HG03159 (cell line): Measurements from ENCODE around the gene EPS15.
"Not testable (repeated sequence)": the region's sequence is repeated elsewhere in the genome, so short reads cannot be mapped to it uniquely, and the experiment has no call there.

Experiments used
- ATAC-seq: cut with Tn5 transposase; IDR thresholded peaks from one replicate; pipeline ENCODE4 v1.9.1; 2021; ENCODE audit warnings: mild to moderate bottlenecking, moderate library complexity; ENCODE audit not compliant: unreplicated experiment

EPS15 gene

GRCh38 chr1:51474832-51475620 is 44.0 kb downstream of the EPS15 start:
- ATAC-seq, result not testable (repeated sequence)

GRCh38 chr1:51473331-51474115 is 45.5 kb downstream of the EPS15 start:
- ATAC-seq, result no peak

- no peak for ATAC-seq
Measured at GRCh38 chr1:51472359-51472758, 46.7 kb downstream of the EPS15 start.

- ATAC-seq, result no peak
Measured at GRCh38 chr1:51469518-51469917, 49.5 kb downstream of the EPS15 start.

- no peak for ATAC-seq
Measured at GRCh38 chr1:51464828-51465227, 54.2 kb downstream of the EPS15 start.

DNA sequence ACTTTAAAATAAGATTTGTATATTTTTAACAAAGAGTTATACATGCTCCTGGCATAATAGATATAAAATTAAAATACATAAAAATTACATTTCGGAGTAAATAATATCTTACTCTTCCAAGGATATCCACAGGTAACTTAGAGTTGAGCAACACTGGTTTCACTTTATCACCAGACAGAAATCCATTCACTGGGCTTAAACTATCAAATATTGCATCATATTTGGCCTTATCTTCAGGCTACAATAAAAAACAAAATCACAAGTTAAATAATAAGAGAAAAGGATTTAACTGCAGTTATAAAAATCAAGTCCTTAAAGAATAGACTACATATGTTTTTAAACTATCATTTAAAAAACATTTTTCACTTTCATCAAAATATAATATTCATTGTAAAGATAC is 55.5 kb downstream of the EPS15 start:
- ATAC-seq, result no peak

DNA sequence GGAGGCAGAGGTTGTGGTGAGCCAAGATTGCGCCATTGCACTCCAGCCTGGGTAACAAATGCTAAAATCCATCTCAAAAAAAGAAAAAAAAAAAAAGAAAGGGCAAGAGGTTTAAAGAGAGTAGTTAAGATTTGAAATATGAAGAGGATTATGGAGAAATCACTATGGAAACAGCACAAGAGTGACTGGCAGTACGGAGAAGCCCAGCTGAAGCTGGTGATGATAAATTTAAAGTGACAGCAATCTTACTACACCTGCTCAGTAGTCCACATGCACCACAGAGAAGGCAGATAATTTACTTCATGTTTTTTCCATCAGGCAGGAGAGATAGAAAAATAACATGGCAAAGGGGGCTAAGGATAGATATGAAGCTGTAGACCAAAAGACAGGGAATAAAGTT is 56.8 kb downstream of the EPS15 start:
- not testable (repeated sequence) for ATAC-seq

- ATAC-seq, result no peak
Measured at GRCh38 chr1:51454554-51454953, 64.5 kb downstream of the EPS15 start.

GRCh38 chr1:51453010-51453409 is 66.1 kb downstream of the EPS15 start:
- ATAC-seq, result no peak

- not testable (repeated sequence) for ATAC-seq
Measured at GRCh38 chr1:51448844-51449454, 70.1 kb downstream of the EPS15 start.

DNA sequence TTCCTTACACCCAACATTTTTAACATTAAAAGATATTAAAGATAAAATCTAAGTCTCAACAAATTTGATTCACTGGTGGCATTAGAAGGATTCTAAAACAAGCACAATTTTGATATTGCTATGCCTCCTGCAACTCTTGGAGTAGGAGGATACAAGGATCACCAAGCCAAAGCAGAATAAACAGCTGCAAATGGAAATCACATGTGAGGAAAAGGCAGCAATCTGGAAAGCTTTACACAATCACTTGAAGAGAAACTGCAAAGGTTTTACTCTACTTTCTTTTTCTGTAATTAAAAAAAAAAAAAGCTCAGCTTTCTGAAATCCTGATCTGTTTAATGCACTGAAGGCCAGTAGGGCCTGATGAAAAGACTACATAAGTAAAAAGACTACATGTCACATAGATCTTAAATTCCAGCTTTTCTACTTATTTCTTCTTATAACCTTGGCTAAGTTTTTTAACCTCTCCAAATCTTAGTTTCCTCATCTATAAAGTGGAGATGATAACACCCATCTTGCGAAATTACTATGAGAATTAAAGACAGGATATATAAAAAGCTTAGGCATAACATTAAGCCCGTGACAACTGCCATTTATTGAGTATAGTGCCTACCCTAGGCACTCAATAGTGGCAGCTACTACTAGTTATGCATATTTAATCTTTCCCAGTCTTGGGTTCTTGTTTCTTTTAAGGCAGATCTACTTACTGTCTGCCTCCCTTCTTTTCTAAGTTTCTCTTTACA is 73.5 kb downstream of the EPS15 start:
- no peak for ATAC-seq

- no peak for ATAC-seq
Measured at GRCh38 chr1:51444534-51445192, 74.4 kb downstream of the EPS15 start.

DNA sequence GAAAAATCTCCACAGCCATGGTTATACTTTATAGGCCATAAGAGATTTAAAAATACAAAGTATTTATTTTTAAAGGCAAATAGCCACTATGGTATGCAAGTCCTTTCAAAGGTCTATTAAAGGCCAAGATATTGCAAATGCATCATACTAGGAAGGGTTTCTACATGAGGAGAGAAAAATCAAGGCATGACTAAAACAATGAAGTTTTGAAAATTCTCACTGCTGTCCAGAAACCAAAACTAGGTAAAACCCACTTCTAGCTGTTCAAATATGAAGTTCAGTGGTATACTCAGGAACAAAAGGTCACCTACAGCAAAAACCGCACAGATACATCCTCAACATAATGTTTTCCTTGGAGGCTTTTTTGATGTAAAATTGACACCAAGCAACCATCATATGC is 75.0 kb downstream of the EPS15 start:
- ATAC-seq, result no peak

DNA sequence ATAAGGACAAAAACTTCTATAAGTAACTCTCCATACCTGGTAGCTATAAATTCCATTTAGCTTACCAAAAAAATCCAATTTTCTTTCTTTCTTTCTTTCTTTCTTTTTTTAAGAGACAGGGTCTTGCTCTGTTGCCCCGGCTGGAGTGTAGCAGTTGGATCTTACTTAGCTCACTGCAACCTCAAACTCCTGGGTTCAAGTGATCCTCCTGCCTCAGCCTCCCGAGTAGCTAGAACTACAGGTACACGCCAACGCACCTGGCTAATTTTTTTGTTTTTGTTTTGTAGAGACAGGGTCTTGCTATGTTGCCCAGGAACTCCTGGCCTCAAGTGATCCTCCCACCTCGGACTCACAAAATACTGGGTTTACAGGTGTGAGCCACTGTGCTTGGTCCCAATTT is 75.5 kb downstream of the EPS15 start:
- no peak for ATAC-seq

GRCh38 chr1:51442616-51443015 is 76.5 kb downstream of the EPS15 start:
- no peak for ATAC-seq

DNA sequence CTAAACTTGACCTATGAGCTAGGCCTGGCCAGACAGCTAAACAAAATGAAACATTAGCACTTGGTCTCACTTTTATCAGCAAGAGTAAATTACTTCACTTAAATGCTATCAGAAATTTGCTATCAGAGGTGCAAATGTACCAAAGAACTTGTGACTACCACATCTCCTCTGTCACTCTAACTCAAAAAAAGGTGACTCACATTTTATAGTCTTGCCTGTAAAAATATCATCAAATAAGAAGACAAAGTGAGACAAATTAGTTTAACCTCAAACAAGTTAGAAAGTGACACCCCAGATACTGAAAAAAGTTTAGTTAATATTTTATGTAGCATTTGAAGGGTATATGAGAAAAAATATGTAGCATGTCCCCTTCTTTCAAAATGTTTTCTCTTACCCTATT is 76.9 kb downstream of the EPS15 start:
- no peak for ATAC-seq

- no peak for ATAC-seq
Measured at GRCh38 chr1:51439895-51440294, 79.2 kb downstream of the EPS15 start.

DNA sequence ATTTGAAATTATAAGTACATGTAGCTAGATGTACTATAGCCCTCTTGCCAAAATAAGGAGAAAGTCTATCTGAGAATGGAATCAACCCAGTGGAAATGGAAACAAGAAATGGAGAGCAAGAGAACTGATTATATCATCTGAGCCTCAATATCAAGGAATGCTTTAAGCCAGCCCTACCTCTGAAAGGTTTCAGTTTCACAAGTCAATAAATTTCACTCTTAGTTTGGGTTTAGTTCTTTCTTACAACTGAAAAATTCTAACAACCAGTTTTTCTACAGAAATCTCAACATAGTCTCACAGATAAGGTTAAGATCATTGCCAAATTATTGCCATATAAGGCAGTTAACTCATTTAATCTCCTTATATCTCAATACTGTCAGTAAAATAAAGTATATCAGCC is 80.0 kb downstream of the EPS15 start:
- ATAC-seq, result no peak

GRCh38 chr1:51437391-51437790 is 81.7 kb downstream of the EPS15 start:
- ATAC-seq, result not testable (repeated sequence)

- ATAC-seq, result no peak
Measured at GRCh38 chr1:51435878-51436277, 83.2 kb downstream of the EPS15 start.
